Measurements from ENCODE around the gene ADAM22.
"Not testable (repeated sequence)": the region's sequence is repeated elsewhere in the genome, so short reads cannot be mapped to it uniquely, and the experiment has no call there.

ADAM22 gene

GRCh38 chr7:87918740-87919139 is 15.3 kb upstream of the ADAM22 start:
- Histone ChIP-seq H3K9me3 (ENCODE audit: insufficient read depth, low read length) (no peaks in the 10 kb centered on the region), H2AFZ (ENCODE audit: low read depth, low read length) (no peak overlapping the region), H3K79me2 (ENCODE audit: low read length) (no peaks in the 10 kb centered on the region), H3K36me3 (replicated peaks; ENCODE audit: low read depth, low read length) (no peaks in the 10 kb centered on the region), H3K4me3 (ENCODE audit: low read length) (no peak overlapping the region), H3K4me2 (ENCODE audit: low read length) (no peak overlapping the region), H4K20me1 (ENCODE audit: insufficient read depth, low read length) (no peaks in the 10 kb centered on the region), H3K9ac (ENCODE audit: low read length) (no peak overlapping the region), H3K27ac (ENCODE audit: low read length) (no peak overlapping the region), H3K4me1 (ENCODE audit: low read length) (no peaks in the 10 kb centered on the region), H3K27me3 (ENCODE audit: low read depth, low read length) (no peaks in the 10 kb centered on the region)
- TF ChIP-seq EZH2phosphoT487 (IDR thresholded peaks at IDR 0.05; ENCODE audit: low read depth) (no peak), CTCF (IDR thresholded peaks at IDR 0.05; ENCODE audit: low read depth, low read length) (no peak)

- Histone ChIP-seq H3K4me1 (ENCODE audit: low read length) (no peaks in the 10 kb centered on the region), H3K4me3 (ENCODE audit: low read length) (no peak overlapping the region), H3K36me3 (replicated peaks; ENCODE audit: low read depth, low read length) (no peaks in the 10 kb centered on the region), H3K9me3 (ENCODE audit: insufficient read depth, low read length) (no peaks in the 10 kb centered on the region), H3K79me2 (ENCODE audit: low read length) (no peaks in the 10 kb centered on the region), H3K27ac (ENCODE audit: low read length) (no peak overlapping the region), H2AFZ (ENCODE audit: low read depth, low read length) (no peak overlapping the region), H3K4me2 (ENCODE audit: low read length) (no peak overlapping the region), H4K20me1 (ENCODE audit: insufficient read depth, low read length) (no peaks in the 10 kb centered on the region), H3K27me3 (ENCODE audit: low read depth, low read length) (no peaks in the 10 kb centered on the region), H3K9ac (ENCODE audit: low read length) (no peak overlapping the region)
- TF ChIP-seq EZH2phosphoT487 (IDR thresholded peaks at IDR 0.05; ENCODE audit: low read depth) (no peak), CTCF (IDR thresholded peaks at IDR 0.05; ENCODE audit: low read depth, low read length) (no peak)
These were observed 14.2 kb upstream of the ADAM22 start for GRCh38 chr7:87919875-87920274.

- H4K20me1 ChIP-seq (ENCODE audit: insufficient read depth, low read length), result no peaks in the 10 kb centered on the region
These were observed 13.5 kb upstream of the ADAM22 start for GRCh38 chr7:87920578-87920977.

GRCh38 chr7:87922759-87923395 is 11.2 kb upstream of the ADAM22 start:
- not testable (repeated sequence) for H3K4me2 ChIP-seq (ENCODE audit: low read length); H3K9me3 ChIP-seq (ENCODE audit: insufficient read depth, low read length); H3K4me3 ChIP-seq (ENCODE audit: low read length)

More at GRCh38 chr7:87920578-87920977, 13.5 kb upstream of the ADAM22 start:
- H3K4me1 ChIP-seq (ENCODE audit: low read length), result no peaks in the 10 kb centered on the region
- no peak overlapping the region for H3K9ac ChIP-seq (ENCODE audit: low read length)
- H3K27me3 ChIP-seq (ENCODE audit: low read depth, low read length), result no peaks in the 10 kb centered on the region
- H3K79me2 ChIP-seq (ENCODE audit: low read length), result no peaks in the 10 kb centered on the region
- H3K36me3 ChIP-seq (replicated peaks; ENCODE audit: low read depth, low read length), result no peaks in the 10 kb centered on the region
- no peak overlapping the region for H3K4me2 ChIP-seq (ENCODE audit: low read length)
- no peak overlapping the region for H3K27ac ChIP-seq (ENCODE audit: low read length)
- no peaks in the 10 kb centered on the region for H3K9me3 ChIP-seq (ENCODE audit: insufficient read depth, low read length)
- no peak for TF ChIP-seq EZH2phosphoT487 (IDR thresholded peaks at IDR 0.05; ENCODE audit: low read depth)
- TF ChIP-seq CTCF (IDR thresholded peaks at IDR 0.05; ENCODE audit: low read depth, low read length), result no peak
- no peak overlapping the region for H3K4me3 ChIP-seq (ENCODE audit: low read length)
- H2AFZ ChIP-seq (ENCODE audit: low read depth, low read length), result no peak overlapping the region

More at GRCh38 chr7:87922759-87923395, 11.2 kb upstream of the ADAM22 start:
- not testable (repeated sequence) for H4K20me1 ChIP-seq (ENCODE audit: insufficient read depth, low read length); H3K27me3 ChIP-seq (ENCODE audit: low read depth, low read length); H3K27ac ChIP-seq (ENCODE audit: low read length); H3K36me3 ChIP-seq (replicated peaks; ENCODE audit: low read depth, low read length); H3K79me2 ChIP-seq (ENCODE audit: low read length); H2AFZ ChIP-seq (ENCODE audit: low read depth, low read length); H3K9ac ChIP-seq (ENCODE audit: low read length)
- H3K4me1 ChIP-seq (ENCODE audit: low read length), result peaks cover 19% of the 10 kb centered on the region

Measured in OCI-LY3 (cell line).